H9 (cell line): ENCODE data around the gene FAS. TPM values are rescaled to one million over a fixed set of nuclear protein-coding genes. Genes with fewer than 3 reads are reported as not detected.

ENCODE experiments used
- DNase-seq: peaks from one replicate; pipeline ENCODE4 v3.0.0-alpha.2; 2017
- H2AFZ ChIP-seq: one replicate; pipeline ENCODE4 v1.6.1; 2013; ENCODE audit warnings: mild to moderate bottlenecking, low read length, control low read depth, moderate library complexity
- H2AK5ac ChIP-seq: 2 replicates; pipeline ENCODE4 v1.6.1; 2013; ENCODE audit warnings: low read length, control low read depth, mixed read lengths; ENCODE audit not compliant: insufficient read length
- H2BK120ac ChIP-seq: one replicate; pipeline ENCODE4 v1.6.1; 2013; ENCODE audit warnings: low read depth, mild to moderate bottlenecking, low read length, control low read depth, inconsistent platforms; ENCODE audit not compliant: poor library complexity, severe bottlenecking
- H2BK12ac ChIP-seq: 2 replicates; pipeline ENCODE4 v1.6.1; 2013; ENCODE audit warnings: low read length, control low read depth, mixed read lengths, low read depth; ENCODE audit not compliant: insufficient read length
- H2BK15ac ChIP-seq: 2 replicates; pipeline ENCODE4 v1.6.1; 2013; ENCODE audit warnings: low read depth, low read length, control low read depth
- H2BK20ac ChIP-seq: one replicate; pipeline ENCODE4 v1.6.1; 2013; ENCODE audit warnings: low read depth, mild to moderate bottlenecking, low read length, control low read depth, inconsistent platforms; ENCODE audit not compliant: poor library complexity, severe bottlenecking
- H2BK5ac ChIP-seq: 2 replicates; pipeline ENCODE4 v1.6.1; 2013; ENCODE audit warnings: low read length, control low read depth, mixed read lengths; ENCODE audit not compliant: insufficient read length
- H3K14ac ChIP-seq: 2 replicates; pipeline ENCODE4 v1.6.1; 2013; ENCODE audit warnings: low read length, control low read depth; ENCODE audit not compliant: insufficient read depth
- H3K18ac ChIP-seq: 2 replicates; pipeline ENCODE4 v1.6.1; 2013; ENCODE audit warnings: low read depth, mild to moderate bottlenecking, mixed read lengths, low read length, control low read depth; ENCODE audit not compliant: insufficient read length
- H3K23ac ChIP-seq: 2 replicates; pipeline ENCODE4 v1.6.1; 2013; ENCODE audit warnings: low read length, control low read depth, mixed read lengths, low read depth; ENCODE audit not compliant: insufficient read length
- H3K23me2 ChIP-seq: 2 replicates; pipeline ENCODE4 v1.6.1; 2013; ENCODE audit warnings: low read depth, mild to moderate bottlenecking, mixed read lengths, low read length, control low read depth; ENCODE audit not compliant: insufficient read length, poor library complexity, severe bottlenecking
- H3K27ac ChIP-seq: 2 replicates; pipeline ENCODE4 v1.5.1; 2013; ENCODE audit warnings: low read length, control low read depth, mixed read lengths, low read depth; ENCODE audit not compliant: insufficient read length
- H3K27me3 ChIP-seq: 2 replicates; pipeline ENCODE4 v1.6.1; 2013; ENCODE audit warnings: low read length, control low read depth, inconsistent platforms; ENCODE audit not compliant: insufficient read depth
- H3K4ac ChIP-seq: 2 replicates; pipeline ENCODE4 v1.6.1; 2013; ENCODE audit warnings: low read depth, mild to moderate bottlenecking, control low read depth, inconsistent platforms, low read length, moderate library complexity
- H3K4me1 ChIP-seq: 2 replicates; pipeline ENCODE4 v1.6.1; 2013; ENCODE audit warnings: low read length, control low read depth, inconsistent platforms; ENCODE audit not compliant: insufficient read depth
- H3K4me2 ChIP-seq: 2 replicates; pipeline ENCODE4 v1.6.1; 2013; ENCODE audit warnings: low read length, control low read depth, mixed read lengths; ENCODE audit not compliant: insufficient read length, insufficient read depth
- H3K56ac ChIP-seq: 2 replicates; pipeline ENCODE4 v1.6.1; 2013; ENCODE audit warnings: low read depth, mild to moderate bottlenecking, mixed read lengths, low read length, control low read depth; ENCODE audit not compliant: insufficient read length
- H3K79me1 ChIP-seq: 2 replicates; pipeline ENCODE4 v1.6.1; 2013; ENCODE audit warnings: low read depth, mild to moderate bottlenecking, moderate library complexity, low read length, control low read depth, inconsistent platforms; ENCODE audit not compliant: insufficient read depth, poor library complexity, severe bottlenecking
- H3K79me2 ChIP-seq: 2 replicates; pipeline ENCODE4 v1.6.1; 2013; ENCODE audit warnings: low read length, control low read depth, inconsistent platforms; ENCODE audit not compliant: insufficient read depth
- H3K9ac ChIP-seq: 2 replicates; pipeline ENCODE4 v1.6.1; 2013; ENCODE audit warnings: low read length, control low read depth, mixed read lengths; ENCODE audit not compliant: insufficient read length; ENCODE audit errors: extremely low read depth
- H3K9me3 ChIP-seq: one replicate; pipeline ENCODE4 v1.6.1; 2013; ENCODE audit warnings: low read depth, low read length, inconsistent platforms; ENCODE audit not compliant: control insufficient read depth
- H3T11ph ChIP-seq: one replicate; pipeline ENCODE4 v1.6.1; 2013; ENCODE audit warnings: mild to moderate bottlenecking, low read length, control low read depth, inconsistent platforms
- H4K20me1 ChIP-seq: one replicate; pipeline ENCODE4 v1.6.1; 2013; ENCODE audit not compliant: control insufficient read depth, insufficient read length, insufficient read depth
- H4K5ac ChIP-seq: 2 replicates; pipeline ENCODE4 v1.6.1; 2013; ENCODE audit warnings: low read depth, mild to moderate bottlenecking, mixed read lengths, low read length, control low read depth; ENCODE audit not compliant: insufficient read length
- H4K8ac ChIP-seq: replicated peaks from 2 replicates; pipeline ENCODE4 v1.6.1; 2013; ENCODE audit warnings: low read length, control low read depth, mixed read lengths, low read depth; ENCODE audit not compliant: insufficient read length
- H4K91ac ChIP-seq: 2 replicates; pipeline ENCODE4 v1.6.1; 2013; ENCODE audit warnings: low read depth, mild to moderate bottlenecking, moderate library complexity, mixed read lengths, low read length, control low read depth; ENCODE audit not compliant: insufficient read length
- H3K27ac Mint-ChIP-seq, 3 experiments: 2 replicates in 2 of 3; 3 replicates in 1 of 3; pipeline ENCODE4 v1.8.0; 2020 to 2021; ENCODE audit warnings: mixed read lengths in 3 of 3, mild to moderate bottlenecking in 1 of 3, moderate library complexity in 1 of 3
- H3K27me3 Mint-ChIP-seq: 2 replicates; pipeline ENCODE4 v1.8.0; 2021; ENCODE audit warnings: low read depth, mild to moderate bottlenecking, moderate library complexity, mixed read lengths
- H3K36me3 Mint-ChIP-seq, 3 experiments: 2 replicates in 2 of 3; 3 replicates in 1 of 3; pipeline ENCODE4 v1.8.0; 2020 to 2021; ENCODE audit warnings: low read depth in 3 of 3, mixed read lengths in 3 of 3; ENCODE audit not compliant: insufficient read depth in 1 of 3
- H3K4me1 Mint-ChIP-seq, 2 experiments: 2 replicates each; pipeline ENCODE4 v1.8.0; 2020; ENCODE audit warnings: mixed read lengths in 2 of 2
- H3K4me3 Mint-ChIP-seq, 2 experiments: 2 replicates in 1 of 2; 3 replicates in 1 of 2; pipeline ENCODE4 v1.8.0; 2020 to 2021; ENCODE audit warnings: mild to moderate bottlenecking in 2 of 2, mixed read lengths in 2 of 2, moderate library complexity in 1 of 2
- H3K9me3 Mint-ChIP-seq, 2 experiments: 2 replicates in 1 of 2; 3 replicates in 1 of 2; pipeline ENCODE4 v1.8.0; 2020; ENCODE audit warnings: mild to moderate bottlenecking in 2 of 2, mixed read lengths in 2 of 2, moderate library complexity in 1 of 2
- WGBS: extraction: QIAGEN DNeasy Blood & Tissue Kit; methylation state at CpG from one replicate; pipeline ENCODE4 v1.1.7; 2013; ENCODE audit warnings: missing lambda C conversion rate, low lambda C conversion rate, mixed read lengths; ENCODE audit not compliant: insufficient read length; ENCODE audit errors: extremely low coverage; 5-methylcytosine and 5-hydroxymethylcytosine counted together
- total RNA-seq: library from RNA; stranded (reverse); gene quantifications from 2 replicates; pipeline ENCODE4 v1.2.1, GENCODE V29; 2021
- TF ChIP-seq, protein P1 (sequence below): fragments of 200-600 bp; sonication (generic); conservative IDR thresholded peaks from 3 replicates; pipeline ENCODE4 v1.8.0; 2021; ENCODE audit warnings: antibody characterized with exemption, mild to moderate bottlenecking

The FAS gene
- total RNA-seq, 1 experiment from 2014 or later, result 3.0 TPM

DNA sequence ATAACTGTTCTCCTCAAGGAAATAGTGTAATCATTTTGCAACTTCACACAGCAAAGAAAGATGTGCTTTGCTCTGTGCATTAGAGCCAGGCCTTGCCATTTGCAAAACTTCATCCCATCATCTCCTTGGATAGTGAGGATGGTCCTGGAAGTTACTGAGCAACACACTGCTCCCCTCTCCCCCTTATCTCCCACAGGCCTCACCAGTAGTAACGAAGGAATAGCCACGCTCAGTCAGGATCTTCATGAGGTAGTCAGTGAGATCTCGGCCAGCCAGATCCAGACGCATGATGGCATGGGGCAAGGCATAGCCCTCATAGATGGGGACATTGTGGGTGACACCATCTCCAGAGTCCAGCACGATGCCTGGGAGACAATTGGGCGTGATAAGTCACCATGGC, 49.6 kb upstream of the FAS start:
- no peak overlapping the region for H2BK120ac ChIP-seq
- H3K18ac ChIP-seq, result no peak overlapping the region
- H3K4me1 Mint-ChIP-seq, result no peaks in the 10 kb centered on the region
- no peaks in the 10 kb centered on the region for H3K79me1 ChIP-seq
- H3K9ac ChIP-seq, result no peak overlapping the region
- H3T11ph ChIP-seq, result no peak overlapping the region
- H3K23ac ChIP-seq, result no peak overlapping the region
- no peaks in the 10 kb centered on the region for H3K79me2 ChIP-seq
- no peak overlapping the region for H3K4ac ChIP-seq
- no peaks in the 10 kb centered on the region for H3K23me2 ChIP-seq
- DNase-seq, result no peak
- H3K56ac ChIP-seq, result no peak overlapping the region
- no peaks in the 10 kb centered on the region for H3K9me3 ChIP-seq
- no peak overlapping the region for H2BK5ac ChIP-seq
- H3K27ac Mint-ChIP-seq, result no peak overlapping the region
- H2BK12ac ChIP-seq, result no peak overlapping the region
- no peak overlapping the region for H3K4me3 Mint-ChIP-seq
- H4K8ac ChIP-seq, result no peak overlapping the region
- H2AK5ac ChIP-seq, result no peak overlapping the region
- no peak overlapping the region for H4K91ac ChIP-seq
- no peaks in the 10 kb centered on the region for H4K20me1 ChIP-seq
- H2BK15ac ChIP-seq, result no peak overlapping the region
- H3K14ac ChIP-seq, result 0 out of 2 replicates have a peak overlapping the region, but pooled peaks have one; percentile 17
- H3K27me3 ChIP-seq, result no peaks in the 10 kb centered on the region
- no peak overlapping the region for H3K27ac ChIP-seq
- H3K4me1 ChIP-seq, result no peaks in the 10 kb centered on the region
- no peaks in the 10 kb centered on the region for H3K36me3 Mint-ChIP-seq
- H3K9me3 Mint-ChIP-seq, result no peaks in the 10 kb centered on the region
- H2AFZ ChIP-seq, result no peak overlapping the region
- no peak overlapping the region for H2BK20ac ChIP-seq
- H3K4me2 ChIP-seq, result no peak overlapping the region
- no peak overlapping the region for H4K5ac ChIP-seq
- TF ChIP-seq, protein P1, sequence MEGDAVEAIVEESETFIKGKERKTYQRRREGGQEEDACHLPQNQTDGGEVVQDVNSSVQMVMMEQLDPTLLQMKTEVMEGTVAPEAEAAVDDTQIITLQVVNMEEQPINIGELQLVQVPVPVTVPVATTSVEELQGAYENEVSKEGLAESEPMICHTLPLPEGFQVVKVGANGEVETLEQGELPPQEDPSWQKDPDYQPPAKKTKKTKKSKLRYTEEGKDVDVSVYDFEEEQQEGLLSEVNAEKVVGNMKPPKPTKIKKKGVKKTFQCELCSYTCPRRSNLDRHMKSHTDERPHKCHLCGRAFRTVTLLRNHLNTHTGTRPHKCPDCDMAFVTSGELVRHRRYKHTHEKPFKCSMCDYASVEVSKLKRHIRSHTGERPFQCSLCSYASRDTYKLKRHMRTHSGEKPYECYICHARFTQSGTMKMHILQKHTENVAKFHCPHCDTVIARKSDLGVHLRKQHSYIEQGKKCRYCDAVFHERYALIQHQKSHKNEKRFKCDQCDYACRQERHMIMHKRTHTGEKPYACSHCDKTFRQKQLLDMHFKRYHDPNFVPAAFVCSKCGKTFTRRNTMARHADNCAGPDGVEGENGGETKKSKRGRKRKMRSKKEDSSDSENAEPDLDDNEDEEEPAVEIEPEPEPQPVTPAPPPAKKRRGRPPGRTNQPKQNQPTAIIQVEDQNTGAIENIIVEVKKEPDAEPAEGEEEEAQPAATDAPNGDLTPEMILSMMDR, result no peak
- no CpG with 5 or more reads among the region's 6 CpGs for WGBS
- H3K27me3 Mint-ChIP-seq, result no peaks in the 10 kb centered on the region
